Left renal cortex interstitium (tissue), 4 donors: ENCODE data around the gene ANKLE2. TPM values are rescaled to one million over a fixed set of nuclear protein-coding genes. Genes with fewer than 3 reads are reported as not detected.
"Not testable (repeated sequence)": the region's sequence is repeated elsewhere in the genome, so short reads cannot be mapped to it uniquely, and the experiment has no call there.

Experiments
- DNase-seq, 4 donors: peaks; one replicate each; pipeline ENCODE4 v3.0.0-alpha.2; 2013; ENCODE audit warnings: low read depth in 4 of 4, low spot score in 2 of 4, missing footprints in 1 of 4
- polyA plus RNA-seq, 4 donors: library from polyadenylated mRNA; unstranded; fragments of 120-200 nt; gene quantifications; one replicate each; pipeline ENCODE4 v1.2.1, GENCODE V29; 2013; ENCODE audit not compliant: insufficient read length in 4 of 4

ANKLE2 gene
- polyA plus RNA-seq = 10 to 100 TPM; 49.0 to 89.5 (median 71.2) TPM

- DNase-seq = no peak
Observed at GRCh38 chr12:132761032-132761920, at the start of gene ANKLE2. Gene ANKLE2, minus strand, starts transcription at chr12:132761832. Its CDS starts 34 bp downstream, at chr12:132761798.

GRCh38 chr12:132809391-132809790 lies 47.8 kb upstream of the ANKLE2 start:
- not testable (repeated sequence) for DNase-seq

GRCh38 chr12:132807295-132808092 lies 45.9 kb upstream of the ANKLE2 start:
- DNase-seq = no peak

- DNase-seq = no peak
Observed at GRCh38 chr12:132806857-132807256, 45.2 kb upstream of the ANKLE2 start.

- no peak for DNase-seq
Observed at GRCh38 chr12:132804426-132804861, 42.8 kb upstream of the ANKLE2 start.

GRCh38 chr12:132803888-132804287 lies 42.3 kb upstream of the ANKLE2 start:
- no peak for DNase-seq

GRCh38 chr12:132803125-132803524 lies 41.5 kb upstream of the ANKLE2 start:
- no peak for DNase-seq

GRCh38 chr12:132801741-132802140 lies 40.1 kb upstream of the ANKLE2 start:
- DNase-seq = no peak

- DNase-seq = no peak
Observed at GRCh38 chr12:132798836-132799235, 37.2 kb upstream of the ANKLE2 start.

GRCh38 chr12:132797820-132798570 lies 36.4 kb upstream of the ANKLE2 start:
- DNase-seq = no peak

- no peak for DNase-seq
Observed at GRCh38 chr12:132795847-132796246, 34.2 kb upstream of the ANKLE2 start.

- not testable (repeated sequence) for DNase-seq
Observed at GRCh38 chr12:132791940-132792339, 30.3 kb upstream of the ANKLE2 start.

- no peak for DNase-seq
Observed at GRCh38 chr12:132789099-132789471, 27.5 kb upstream of the ANKLE2 start.

- no peak for DNase-seq
Observed at GRCh38 chr12:132788375-132789098, 26.9 kb upstream of the ANKLE2 start.

- DNase-seq = no peak
Observed at GRCh38 chr12:132787877-132788276, 26.2 kb upstream of the ANKLE2 start.

- DNase-seq = no peak
Observed at GRCh38 chr12:132786192-132786591, 24.6 kb upstream of the ANKLE2 start.

- no peak for DNase-seq
Observed at GRCh38 chr12:132784580-132784979, 22.9 kb upstream of the ANKLE2 start.

- DNase-seq = no peak
Observed at GRCh38 chr12:132783917-132784531, 22.4 kb upstream of the ANKLE2 start.

GRCh38 chr12:132781938-132782337 lies 20.3 kb upstream of the ANKLE2 start:
- DNase-seq = no peak
